H1 (cell line): ENCODE results near the gene SCG3.

ENCODE experiments used
- CBX5 ChIP-seq: fragments of 300-800, 300-1000 bp; sonication (generic); IDR thresholded peaks from 2 replicates; pipeline ENCODE4 v1.7.1; 2016; ENCODE audit warnings: antibody characterized with exemption, low read length, low read depth
- CHD1 ChIP-seq: IDR thresholded peaks from 2 replicates; pipeline ENCODE4 v1.6.1; 2012; ENCODE audit warnings: low read depth, low read length, improper control_type of control experiment
- CREB1 ChIP-seq: IDR thresholded peaks from 2 replicates; pipeline ENCODE4 v1.6.1; 2012; ENCODE audit warnings: inconsistent platforms
- MAX ChIP-seq: IDR thresholded peaks from 2 replicates; pipeline ENCODE4 v1.6.1; 2012; ENCODE audit warnings: inconsistent platforms
- NRF1 ChIP-seq: IDR thresholded peaks from 2 replicates; pipeline ENCODE4 v1.6.1; 2011; ENCODE audit warnings: mild to moderate bottlenecking, low read depth, low read length, improper control_type of control experiment
- POLR2A ChIP-seq, 2 experiments: IDR thresholded peaks; 1 replicate in 1 of 2; 2 replicates in 1 of 2; pipeline ENCODE4 v1.6.1; 2011; ENCODE audit warnings: low read depth in 2 of 2, low read length in 2 of 2, mild to moderate bottlenecking in 2 of 2; ENCODE audit errors: control extremely low read depth in 1 of 2
- SP4 ChIP-seq: IDR thresholded peaks from 2 replicates; pipeline ENCODE4 v1.6.1; 2012; ENCODE audit warnings: low read length, inconsistent platforms
- USF2 ChIP-seq: IDR thresholded peaks from 2 replicates; pipeline ENCODE4 v1.6.1; 2011; ENCODE audit warnings: low read length, improper control_type of control experiment
- TF ChIP-seq, protein P1 (sequence below), 3 experiments: IDR thresholded peaks; 1 replicate in 2 of 3; 2 replicates in 1 of 3; pipeline versions ENCODE4 v1.5.1 to v1.6.1; 2011; ENCODE audit warnings: low read length in 3 of 3, mild to moderate bottlenecking in 3 of 3, inconsistent platforms in 2 of 3, low read depth in 1 of 3, moderate library complexity in 1 of 3; ENCODE audit not compliant: insufficient read depth in 1 of 3; ENCODE audit errors: control extremely low read depth in 1 of 3

GRCh38 chr15:51668446-51668845, 12.9 kb upstream of the SCG3 start:
- TF ChIP-seq, protein P1, sequence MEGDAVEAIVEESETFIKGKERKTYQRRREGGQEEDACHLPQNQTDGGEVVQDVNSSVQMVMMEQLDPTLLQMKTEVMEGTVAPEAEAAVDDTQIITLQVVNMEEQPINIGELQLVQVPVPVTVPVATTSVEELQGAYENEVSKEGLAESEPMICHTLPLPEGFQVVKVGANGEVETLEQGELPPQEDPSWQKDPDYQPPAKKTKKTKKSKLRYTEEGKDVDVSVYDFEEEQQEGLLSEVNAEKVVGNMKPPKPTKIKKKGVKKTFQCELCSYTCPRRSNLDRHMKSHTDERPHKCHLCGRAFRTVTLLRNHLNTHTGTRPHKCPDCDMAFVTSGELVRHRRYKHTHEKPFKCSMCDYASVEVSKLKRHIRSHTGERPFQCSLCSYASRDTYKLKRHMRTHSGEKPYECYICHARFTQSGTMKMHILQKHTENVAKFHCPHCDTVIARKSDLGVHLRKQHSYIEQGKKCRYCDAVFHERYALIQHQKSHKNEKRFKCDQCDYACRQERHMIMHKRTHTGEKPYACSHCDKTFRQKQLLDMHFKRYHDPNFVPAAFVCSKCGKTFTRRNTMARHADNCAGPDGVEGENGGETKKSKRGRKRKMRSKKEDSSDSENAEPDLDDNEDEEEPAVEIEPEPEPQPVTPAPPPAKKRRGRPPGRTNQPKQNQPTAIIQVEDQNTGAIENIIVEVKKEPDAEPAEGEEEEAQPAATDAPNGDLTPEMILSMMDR (IDR thresholded peaks at IDR 0.05; ENCODE audit: control extremely low read depth in 1 of 3, insufficient read depth in 1 of 3, low read depth in 1 of 3, low read length in 3 of 3), result no peak
- TF ChIP-seq MAX (no peak), POLR2A (IDR thresholded peaks at IDR 0.05; ENCODE audit: control extremely low read depth in 1 of 2, low read depth in 2 of 2, low read length in 2 of 2) (no peak), CBX5 (no peak), CREB1 (no peak), CHD1 (no peak), NRF1 (no peak), SP4 (no peak), USF2 (no peak)
